Activated CD4-positive, CD25-positive, alpha-beta regulatory T cell treated with anti-CD3 and anti-CD28 coated beads, Interleukin-2, amount 50 U/mL, for 16 hours (primary cell): Measurements from ENCODE around the gene IMMP2L.
"Not testable (repeated sequence)": the region's sequence is repeated elsewhere in the genome, so short reads cannot be mapped to it uniquely, and the experiment has no call there.

ENCODE experiments used
- DNase-seq: peaks from one replicate; pipeline ENCODE4 v3.0.0-alpha.2; 2020; ENCODE audit warnings: low read depth, low spot score

Gene IMMP2L

DNA sequence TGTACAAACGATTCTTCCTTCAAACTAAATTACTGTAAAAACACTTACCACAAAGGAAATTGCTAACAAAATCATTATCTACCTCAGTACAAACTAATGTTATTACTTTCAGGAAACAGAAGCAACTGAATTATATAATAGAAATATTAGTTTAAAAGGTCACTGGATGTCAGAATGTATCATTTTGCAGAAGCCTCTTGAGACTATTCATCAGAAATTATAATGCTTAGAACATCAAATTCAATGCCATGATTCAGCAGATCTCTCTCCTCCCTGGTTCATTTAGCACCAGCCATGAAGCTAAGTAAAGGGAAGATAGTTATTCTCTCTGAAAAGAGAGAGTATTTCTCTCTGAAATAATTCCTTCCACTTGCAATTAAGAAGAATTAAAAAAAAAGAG lies 223.3 kb downstream of the IMMP2L start:
- no peak for DNase-seq

DNA sequence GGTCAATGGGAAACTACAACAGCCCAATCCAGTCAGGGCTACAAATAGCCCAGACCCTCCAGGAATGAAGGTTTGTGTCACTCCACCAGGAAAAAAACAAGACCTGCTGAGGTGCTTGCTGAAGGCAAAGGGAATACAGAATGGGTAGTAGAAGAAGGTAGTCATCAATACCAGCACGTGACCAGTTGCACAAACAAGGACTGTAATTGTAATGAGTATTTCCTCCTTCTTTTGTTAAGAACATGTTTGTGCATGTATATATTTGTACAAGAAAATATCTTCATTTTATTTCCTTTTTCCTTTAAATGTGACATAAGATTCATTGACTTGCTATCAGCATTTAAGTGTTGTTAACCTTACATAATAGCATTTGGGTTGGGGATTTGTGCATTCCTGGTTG lies 229.3 kb downstream of the IMMP2L start:
- DNase-seq = no peak

DNA sequence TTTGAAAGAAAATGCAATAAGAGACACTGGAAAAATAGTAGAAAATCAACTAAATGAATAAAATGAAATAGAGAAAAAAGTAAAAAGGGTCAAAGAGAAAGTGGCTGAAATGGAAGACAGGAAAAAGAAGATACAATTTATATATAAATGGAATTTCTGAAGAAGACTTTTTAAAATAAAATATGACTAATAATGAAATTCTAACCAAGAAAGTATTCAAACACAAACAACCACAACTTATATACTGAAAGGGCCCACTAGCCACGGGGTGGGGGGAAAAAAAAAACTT lies 232.1 kb downstream of the IMMP2L start:
- no peak for DNase-seq

DNA sequence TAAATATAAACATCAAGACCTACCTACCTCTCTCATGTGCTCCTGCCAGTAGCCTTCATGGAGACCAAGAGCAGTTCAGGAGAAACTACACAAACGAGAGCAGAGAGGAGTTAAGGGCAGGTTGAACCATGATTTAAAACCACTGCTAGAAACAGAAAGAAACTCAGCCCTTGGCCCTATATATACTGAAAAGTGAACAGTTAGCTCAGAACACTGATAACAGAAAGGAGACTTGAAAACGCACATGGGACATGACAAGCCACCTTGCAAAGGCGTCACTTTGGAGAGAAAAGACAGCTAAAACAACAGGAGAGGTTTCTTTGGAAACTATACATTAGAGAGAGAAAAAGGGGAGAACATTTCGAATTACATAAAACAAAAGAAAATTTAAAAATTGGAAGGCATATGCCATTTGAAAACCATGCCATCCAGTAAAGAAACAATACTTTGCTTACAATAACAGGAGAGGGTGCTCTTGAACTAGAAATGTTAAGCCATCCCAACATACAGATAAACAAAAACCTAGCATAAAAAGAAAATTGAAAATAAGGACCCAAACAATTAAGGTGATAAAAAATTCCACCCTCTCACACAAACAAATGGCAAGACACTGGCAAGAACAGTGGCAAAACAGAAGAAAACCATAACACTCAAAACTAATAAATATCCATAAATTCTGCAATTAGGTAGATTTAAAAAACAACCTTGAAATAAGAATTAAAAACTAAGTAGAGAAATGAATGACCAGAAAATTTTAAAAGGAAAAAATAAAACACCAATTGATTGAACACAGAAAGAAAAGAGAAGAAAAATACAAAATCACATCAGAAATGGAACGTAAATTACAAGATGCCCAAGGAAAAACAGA lies 232.7 kb downstream of the IMMP2L start:
- DNase-seq = no peak

- DNase-seq = no peak
Measured at GRCh38 chr7:111328487-111328886, 233.8 kb downstream of the IMMP2L start.

DNA sequence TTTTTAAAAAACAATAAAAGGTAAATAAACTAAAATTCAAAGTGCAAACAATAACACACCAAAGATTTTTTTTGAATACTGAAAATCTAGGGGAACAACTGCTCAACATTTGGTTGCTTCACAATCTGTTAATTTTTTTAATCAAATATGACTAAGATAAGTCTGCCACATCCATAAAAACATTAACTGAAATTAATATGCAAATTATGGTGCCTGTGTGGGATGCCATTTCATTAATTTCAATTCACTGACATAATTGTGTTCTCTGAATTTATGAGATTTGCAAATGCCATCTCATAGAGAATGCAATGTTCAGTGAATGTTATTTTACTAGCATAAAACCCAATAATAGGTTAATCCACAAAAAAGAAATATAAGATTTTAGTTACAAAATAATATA lies 237.5 kb downstream of the IMMP2L start:
- no peak for DNase-seq

GRCh38 chr7:111324228-111324627 lies 238.1 kb downstream of the IMMP2L start:
- DNase-seq = no peak

DNA sequence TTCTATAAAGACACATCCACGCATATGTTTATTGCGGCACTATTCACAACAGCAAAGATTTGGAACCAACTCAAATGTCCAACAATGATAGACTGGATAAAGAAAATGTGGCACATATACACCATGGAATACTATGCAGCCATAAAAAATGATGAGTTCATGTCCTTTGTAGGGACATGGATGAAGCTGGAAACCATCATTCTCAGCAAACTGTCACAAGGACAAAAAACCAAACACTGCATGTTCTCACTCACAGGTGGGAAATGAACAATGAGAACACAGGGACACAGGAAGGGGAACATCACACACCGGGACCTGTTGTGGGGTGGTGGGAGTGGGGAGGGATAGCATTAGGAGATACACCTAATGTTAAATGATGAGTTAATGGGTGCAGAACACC lies 238.6 kb downstream of the IMMP2L start:
- not testable (repeated sequence) for DNase-seq

GRCh38 chr7:111320133-111320532 lies 242.2 kb downstream of the IMMP2L start:
- no peak for DNase-seq

DNA sequence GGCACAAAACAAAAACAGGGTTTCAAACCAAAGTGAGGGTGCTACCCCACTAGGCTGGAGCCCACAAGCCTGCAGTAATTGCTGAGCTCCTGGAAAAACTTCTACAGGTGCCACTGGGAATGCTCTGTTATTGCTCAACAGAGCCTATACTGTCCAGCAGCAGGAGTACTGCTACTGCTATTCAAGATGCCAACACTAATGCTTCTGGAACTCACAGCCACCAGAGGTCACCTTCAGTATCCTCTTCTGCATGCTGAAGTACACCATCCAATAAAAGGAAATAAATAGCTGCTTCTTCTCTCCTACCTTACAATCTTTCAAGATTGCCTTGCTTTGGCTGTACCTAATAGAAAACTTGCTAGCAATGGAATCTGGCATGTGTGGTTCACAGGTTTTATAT lies 249.3 kb downstream of the IMMP2L start:
- no peak for DNase-seq

DNA sequence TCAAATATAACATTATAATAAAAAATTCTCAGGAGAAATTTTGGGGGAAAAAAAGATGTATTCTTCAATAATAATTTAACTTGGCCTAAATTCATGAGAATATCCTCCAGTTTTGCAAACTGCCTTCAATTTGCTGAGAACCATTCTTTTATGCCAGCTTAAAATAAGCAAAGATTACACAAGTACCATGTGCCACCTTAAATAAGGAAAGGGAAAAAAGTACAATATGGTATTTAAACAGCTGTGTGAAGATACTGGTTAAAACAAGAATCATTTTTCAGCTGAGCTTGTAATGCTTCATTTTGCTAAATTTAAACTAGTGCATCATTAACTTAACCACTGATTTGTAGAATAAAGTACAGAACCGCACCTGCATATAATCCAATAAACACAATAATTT lies 253.6 kb downstream of the IMMP2L start:
- no peak for DNase-seq

GRCh38 chr7:111301891-111302290 lies 260.4 kb downstream of the IMMP2L start:
- DNase-seq = no peak

DNA sequence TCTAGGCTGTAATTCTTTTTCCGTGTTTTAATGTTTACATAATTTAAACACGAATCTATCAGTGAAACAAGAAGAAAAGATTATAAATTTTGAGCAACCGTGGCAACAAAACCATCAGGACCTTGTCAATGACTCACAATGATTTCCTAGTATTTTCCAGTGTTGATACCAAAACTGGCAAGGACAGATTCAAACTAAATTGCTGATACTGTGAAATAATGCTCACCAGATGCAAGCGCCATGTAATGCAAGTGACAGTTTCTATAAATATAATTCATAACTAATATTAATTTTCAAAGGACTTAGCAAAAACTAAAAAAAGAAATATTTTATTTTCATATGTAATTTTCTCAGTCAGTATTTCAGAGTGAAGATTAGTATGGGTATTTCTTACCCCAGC lies 267.8 kb downstream of the IMMP2L start:
- DNase-seq = no peak

- no peak for DNase-seq
Measured at GRCh38 chr7:111292026-111292470, 270.2 kb downstream of the IMMP2L start.

- no peak for DNase-seq
Measured at GRCh38 chr7:111290982-111291381, 271.3 kb downstream of the IMMP2L start.

GRCh38 chr7:111290419-111290818 lies 271.9 kb downstream of the IMMP2L start:
- no peak for DNase-seq

DNA sequence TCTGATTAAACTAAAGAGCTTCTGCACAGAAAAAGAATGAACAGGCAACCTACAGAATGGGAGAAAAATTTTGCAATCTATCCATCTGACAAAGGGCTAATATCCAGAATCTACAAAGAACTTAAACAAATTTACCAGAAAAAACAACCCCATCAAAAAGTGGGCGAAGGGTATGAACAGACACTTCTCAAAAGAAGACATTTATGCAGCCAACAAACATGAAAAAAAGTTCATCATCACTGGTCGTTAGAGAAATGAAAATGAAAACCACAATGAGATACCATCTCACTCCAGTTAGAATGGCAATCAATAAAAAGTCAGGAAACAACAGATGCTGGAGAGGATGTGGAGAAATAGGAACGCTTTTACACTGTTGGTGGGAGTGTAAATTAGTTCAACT lies 273.9 kb downstream of the IMMP2L start:
- DNase-seq = not testable (repeated sequence)

- no peak for DNase-seq
Measured at GRCh38 chr7:111282626-111283025, 279.7 kb downstream of the IMMP2L start.

DNA sequence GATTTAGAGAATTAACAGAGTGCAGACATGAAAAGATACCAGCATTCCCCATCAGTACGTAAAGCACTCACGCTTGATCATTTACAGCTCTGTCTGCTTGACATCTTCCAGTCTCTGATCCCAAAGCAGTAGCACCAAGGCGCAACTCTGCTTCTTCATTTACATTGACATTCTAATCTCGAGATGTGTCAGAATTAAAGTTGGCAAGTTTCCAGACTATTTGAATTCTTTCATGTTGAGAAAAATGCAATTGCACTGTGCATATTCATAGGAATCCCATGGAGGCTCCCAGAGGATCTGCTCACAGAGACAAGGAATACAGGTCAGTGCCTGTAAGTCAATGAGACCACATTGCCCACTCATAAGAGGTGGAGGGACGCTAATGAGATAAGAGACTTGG lies 287.4 kb downstream of the IMMP2L start:
- no peak for DNase-seq

DNA sequence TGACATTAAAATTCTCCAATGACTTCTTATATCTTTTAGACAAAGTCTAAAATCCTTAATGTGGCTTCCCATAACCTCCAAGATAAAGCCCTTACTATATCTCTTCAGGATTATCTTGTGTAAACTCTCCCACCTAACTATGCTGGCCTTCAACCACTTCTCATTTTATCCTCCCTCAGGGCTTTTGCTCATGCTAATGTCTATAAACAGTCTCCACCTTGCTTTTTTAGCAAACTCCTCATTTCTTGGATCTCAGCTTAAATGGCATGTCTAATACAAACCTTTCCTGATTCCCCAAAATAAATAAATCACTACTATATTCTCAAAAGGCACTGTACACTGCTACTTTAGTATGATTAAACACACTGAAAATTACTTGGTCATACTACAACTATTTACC lies 290.2 kb downstream of the IMMP2L start:
- no peak for DNase-seq

GRCh38 chr7:111270794-111271193 lies 291.5 kb downstream of the IMMP2L start:
- not testable (repeated sequence) for DNase-seq

DNA sequence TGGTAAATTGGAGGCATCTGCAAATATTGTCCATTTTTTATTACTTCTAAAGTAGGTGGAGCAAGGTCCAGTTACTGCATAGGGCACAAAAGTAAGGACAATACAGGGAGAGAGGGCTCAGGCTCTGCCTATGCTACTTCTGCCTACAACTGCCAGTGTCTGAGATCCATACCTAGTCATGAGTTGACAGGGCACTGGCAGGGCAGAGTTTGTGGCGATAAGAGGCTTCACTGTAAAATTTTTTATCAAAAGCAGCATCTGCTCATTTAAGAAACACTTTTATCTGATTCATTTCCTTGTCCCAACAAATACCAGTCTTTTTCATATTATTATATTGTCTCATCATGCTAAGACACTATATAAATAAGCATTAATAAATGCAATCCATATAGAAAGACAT lies 293.4 kb downstream of the IMMP2L start:
- no peak for DNase-seq

DNA sequence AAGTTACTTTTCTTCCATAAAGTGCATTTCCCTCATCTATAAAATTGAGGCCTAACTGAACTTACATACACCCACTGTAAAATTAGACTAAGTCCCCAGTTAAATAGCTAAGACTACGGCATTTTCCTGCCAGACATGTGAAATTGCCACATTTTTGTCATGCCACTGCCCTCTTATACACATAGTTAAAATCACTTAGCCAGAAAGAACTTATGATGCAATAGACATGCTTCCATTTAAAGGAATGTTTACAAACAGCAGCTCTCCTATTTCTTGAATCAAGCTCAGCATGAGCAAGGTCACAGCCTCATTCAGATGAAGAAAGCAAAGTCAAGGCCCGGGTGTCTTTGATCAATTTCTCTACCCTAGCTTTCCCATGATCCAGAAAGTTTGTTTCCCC lies 295.7 kb downstream of the IMMP2L start:
- no peak for DNase-seq

- DNase-seq = no peak
Measured at GRCh38 chr7:111265394-111265793, 296.9 kb downstream of the IMMP2L start.
